ENCODE measurements around the gene PDIA4.
"Not testable (repeated sequence)": the region's sequence is repeated elsewhere in the genome, so short reads cannot be mapped to it uniquely, and the experiment has no call there.

Gene PDIA4, protein sequence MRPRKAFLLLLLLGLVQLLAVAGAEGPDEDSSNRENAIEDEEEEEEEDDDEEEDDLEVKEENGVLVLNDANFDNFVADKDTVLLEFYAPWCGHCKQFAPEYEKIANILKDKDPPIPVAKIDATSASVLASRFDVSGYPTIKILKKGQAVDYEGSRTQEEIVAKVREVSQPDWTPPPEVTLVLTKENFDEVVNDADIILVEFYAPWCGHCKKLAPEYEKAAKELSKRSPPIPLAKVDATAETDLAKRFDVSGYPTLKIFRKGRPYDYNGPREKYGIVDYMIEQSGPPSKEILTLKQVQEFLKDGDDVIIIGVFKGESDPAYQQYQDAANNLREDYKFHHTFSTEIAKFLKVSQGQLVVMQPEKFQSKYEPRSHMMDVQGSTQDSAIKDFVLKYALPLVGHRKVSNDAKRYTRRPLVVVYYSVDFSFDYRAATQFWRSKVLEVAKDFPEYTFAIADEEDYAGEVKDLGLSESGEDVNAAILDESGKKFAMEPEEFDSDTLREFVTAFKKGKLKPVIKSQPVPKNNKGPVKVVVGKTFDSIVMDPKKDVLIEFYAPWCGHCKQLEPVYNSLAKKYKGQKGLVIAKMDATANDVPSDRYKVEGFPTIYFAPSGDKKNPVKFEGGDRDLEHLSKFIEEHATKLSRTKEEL

GRCh38 chr7:149028346-149029109 lies at the start of gene PDIA4:
TSS of gene PDIA4 (minus strand) at chr7:149028505. CDS start at chr7:149028408, 97 bp downstream.
- H3K9me3 ChIP-seq: no peaks in the 10 kb centered on the region
- H3K4me1 ChIP-seq: peaks cover 4% of the 10 kb centered on the region
- in situ Hi-C loops (cut with MboI; ENCODE audit: low sequenced_read_pairs): no loop called here
- peak; percentile 98 to 100 for DNase-seq (ENCODE audit: low spot score in 2 of 2)
- peaks cover 11% of the 10 kb centered on the region for H3K36me3 ChIP-seq (replicated peaks)
- no peaks in the 10 kb centered on the region for H3K27me3 ChIP-seq (ENCODE audit: low read depth)
- peak within 1 kb of the TSS; percentile 79 for H3K4me3 ChIP-seq

DNA sequence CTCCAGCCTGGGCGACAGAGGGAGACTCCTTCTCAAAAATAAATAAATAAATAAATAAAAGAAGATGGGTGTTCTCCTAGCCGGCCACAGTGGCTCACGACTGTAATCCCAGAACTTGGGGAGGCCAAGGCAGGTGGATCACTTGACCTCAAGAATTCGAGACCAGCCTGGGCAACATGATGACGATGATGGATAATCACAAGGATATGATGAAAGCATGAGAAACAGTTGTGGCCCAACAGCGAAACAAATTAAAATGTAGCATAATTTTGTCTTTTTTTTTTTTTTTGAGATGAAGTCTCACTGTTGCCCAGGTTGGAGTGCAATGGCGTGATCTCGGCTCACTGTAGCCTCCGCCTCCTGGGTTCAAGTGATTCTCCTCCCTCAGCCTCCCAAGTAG lies 49.3 kb upstream of the PDIA4 start:
- Histone ChIP-seq H3K4me1 (no peaks in the 10 kb centered on the region), H3K27me3 (ENCODE audit: low read depth) (no peaks in the 10 kb centered on the region), H3K4me3 (no peak overlapping the region), H3K36me3 (replicated peaks) (peaks cover 21% of the 10 kb centered on the region), H3K9me3 (no peaks in the 10 kb centered on the region)
- in situ Hi-C loops (cut with MboI; ENCODE audit: low sequenced_read_pairs): no loop called here
- no peak for DNase-seq (ENCODE audit: low spot score in 2 of 2)

GRCh38 chr7:149075286-149075685 lies 47.0 kb upstream of the PDIA4 start:
- Histone ChIP-seq H3K27me3 (ENCODE audit: low read depth) (no peaks in the 10 kb centered on the region), H3K9me3 (no peaks in the 10 kb centered on the region), H3K36me3 (replicated peaks) (peaks cover 37% of the 10 kb centered on the region), H3K4me3 (no peak overlapping the region), H3K4me1 (no peaks in the 10 kb centered on the region)
- in situ Hi-C loops (cut with MboI; ENCODE audit: low sequenced_read_pairs): no loop called here
- no peak for DNase-seq (ENCODE audit: low spot score in 2 of 2)

- in situ Hi-C loops (cut with MboI; ENCODE audit: low sequenced_read_pairs): no loop called here
- Histone ChIP-seq H3K4me3 (no peak overlapping the region), H3K27me3 (ENCODE audit: low read depth) (no peaks in the 10 kb centered on the region), H3K36me3 (replicated peaks) (peaks cover 37% of the 10 kb centered on the region), H3K9me3 (no peaks in the 10 kb centered on the region), H3K4me1 (no peaks in the 10 kb centered on the region)
- DNase-seq (ENCODE audit: low spot score in 2 of 2): no peak
These were observed 46.0 kb upstream of the PDIA4 start for GRCh38 chr7:149074116-149074885.

DNA sequence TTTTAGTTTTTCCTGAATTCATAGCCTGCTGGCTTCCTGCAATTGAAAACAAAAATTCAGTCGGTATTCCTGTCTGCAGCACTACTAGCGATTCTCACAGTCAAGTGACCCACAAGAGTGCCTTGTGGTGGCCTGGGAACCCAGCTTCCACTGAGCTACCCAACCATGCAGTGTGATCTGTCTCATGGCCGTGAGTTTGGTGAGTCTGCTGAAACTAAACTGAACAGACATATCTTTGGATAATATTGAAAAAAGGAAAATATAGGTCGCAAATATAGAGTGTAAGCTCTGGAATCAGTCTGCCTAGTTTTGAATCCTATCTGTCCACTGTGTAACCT lies 44.1 kb upstream of the PDIA4 start:
- Histone ChIP-seq H3K9me3 (no peaks in the 10 kb centered on the region), H3K27me3 (ENCODE audit: low read depth) (no peaks in the 10 kb centered on the region), H3K36me3 (replicated peaks) (peaks cover 37% of the 10 kb centered on the region), H3K4me3 (no peak overlapping the region), H3K4me1 (no peaks in the 10 kb centered on the region)
- in situ Hi-C loops (cut with MboI; ENCODE audit: low sequenced_read_pairs): no loop called here
- DNase-seq (ENCODE audit: low spot score in 2 of 2): no peak

DNA sequence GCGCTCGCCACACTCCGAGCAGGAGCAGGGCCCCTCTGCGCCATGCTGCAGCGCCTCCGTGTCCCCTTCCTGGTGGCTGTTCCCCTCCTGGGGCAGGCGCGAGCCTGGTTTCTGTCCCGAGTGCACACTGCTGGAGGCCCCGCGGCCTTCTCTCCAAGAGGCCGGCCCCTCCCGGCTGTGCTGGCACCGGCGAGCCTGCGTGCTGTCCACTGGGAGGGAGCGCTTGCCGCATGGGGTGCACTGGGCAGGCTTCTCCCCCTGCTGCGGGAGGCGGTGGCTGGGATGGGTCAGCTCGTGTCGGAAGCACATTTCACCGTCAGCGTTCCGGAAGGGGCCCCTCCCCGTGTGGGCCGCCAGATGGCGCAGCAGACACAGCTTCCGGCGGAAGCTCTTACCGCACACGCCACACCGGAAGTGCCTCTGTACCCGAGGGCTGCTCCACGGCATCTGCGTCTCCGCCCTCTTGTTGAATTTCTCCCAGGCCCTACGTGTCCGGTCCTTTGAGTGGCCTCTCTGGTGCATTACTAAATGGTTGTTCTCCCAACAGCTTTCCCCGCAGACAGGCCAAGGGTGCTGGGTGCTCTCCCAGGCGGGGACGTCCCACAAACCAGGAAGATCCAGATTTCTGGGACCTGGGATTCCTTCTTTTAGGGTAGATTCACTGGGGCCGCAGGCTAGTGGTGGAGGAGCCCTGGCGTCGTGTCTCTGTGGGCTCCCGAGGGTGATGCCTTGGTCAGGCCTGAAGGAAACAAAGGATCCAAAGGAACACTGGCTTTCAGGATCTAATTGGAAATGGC lies 43.5 kb upstream of the PDIA4 start:
- in situ Hi-C loops (cut with MboI; ENCODE audit: low sequenced_read_pairs): no loop called here
- Histone ChIP-seq H3K4me3 (no peak overlapping the region), H3K4me1 (no peaks in the 10 kb centered on the region), H3K27me3 (ENCODE audit: low read depth) (no peaks in the 10 kb centered on the region), H3K36me3 (replicated peaks) (peaks cover 33% of the 10 kb centered on the region), H3K9me3 (no peaks in the 10 kb centered on the region)
- no peak for DNase-seq (ENCODE audit: low spot score in 2 of 2)

DNA sequence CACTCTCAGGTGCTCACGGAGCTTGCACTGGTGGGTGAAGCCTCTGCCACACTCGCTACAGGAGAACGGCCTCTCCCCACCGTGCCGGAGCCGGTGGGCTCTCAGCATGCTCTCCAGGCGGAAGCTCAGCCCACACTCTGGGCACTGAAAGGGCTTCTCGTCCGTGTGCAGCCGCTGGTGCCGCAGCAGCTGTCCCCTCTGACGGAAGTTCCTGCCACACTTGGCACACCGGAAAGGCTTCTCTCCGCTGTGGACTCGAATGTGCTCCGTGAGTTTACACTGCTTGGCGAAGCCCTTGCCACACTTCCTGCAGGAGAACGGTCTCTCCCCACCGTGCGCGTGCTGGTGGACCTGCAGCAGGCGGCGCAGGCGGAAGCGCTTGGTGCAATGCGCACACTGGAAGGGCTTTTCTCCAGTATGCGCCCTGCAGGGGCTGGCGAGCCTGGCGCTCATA lies 42.9 kb upstream of the PDIA4 start:
- in situ Hi-C loops (cut with MboI; ENCODE audit: low sequenced_read_pairs): no loop called here
- no peaks in the 10 kb centered on the region for H3K9me3 ChIP-seq
- H3K4me3 ChIP-seq: no peak overlapping the region
- peaks cover 30% of the 10 kb centered on the region for H3K36me3 ChIP-seq (replicated peaks)
- no peaks in the 10 kb centered on the region for H3K4me1 ChIP-seq
- DNase-seq (ENCODE audit: low spot score in 2 of 2): no peak
- H3K27me3 ChIP-seq (ENCODE audit: low read depth): no peaks in the 10 kb centered on the region

- DNase-seq (ENCODE audit: low spot score in 2 of 2): no peak
- no peaks in the 10 kb centered on the region for H3K27me3 ChIP-seq (ENCODE audit: low read depth)
- peaks cover 30% of the 10 kb centered on the region for H3K36me3 ChIP-seq (replicated peaks)
- in situ Hi-C loops (cut with MboI; ENCODE audit: low sequenced_read_pairs): no loop called here
- no peaks in the 10 kb centered on the region for H3K9me3 ChIP-seq
- H3K4me3 ChIP-seq: no peak overlapping the region
- peaks cover 2% of the 10 kb centered on the region; the same call in 1 of the 2 replicates for H3K4me1 ChIP-seq
These were observed 42.2 kb upstream of the PDIA4 start for GRCh38 chr7:149070372-149071125.

DNA sequence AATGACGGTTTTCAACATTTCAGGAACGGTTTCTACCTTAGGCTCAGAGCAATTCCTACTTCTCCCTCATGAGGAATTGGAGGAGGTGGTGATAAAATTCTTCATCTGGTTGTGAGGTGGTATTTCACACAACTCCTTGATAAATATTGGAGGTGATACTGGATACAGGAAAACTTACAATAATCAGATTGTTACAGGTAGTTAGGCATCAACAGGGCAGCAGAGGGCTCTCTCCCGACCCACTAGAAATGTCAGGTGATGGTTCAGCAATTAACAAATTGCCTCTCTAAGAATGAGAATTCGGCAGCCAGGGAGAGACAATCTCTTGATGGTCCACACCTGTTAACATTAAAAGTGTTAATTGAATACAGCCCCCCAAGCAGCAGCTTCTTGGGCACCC lies 39.6 kb upstream of the PDIA4 start:
- Histone ChIP-seq H3K4me1 (peaks cover 2% of the 10 kb centered on the region; the same call in 1 of the 2 replicates), H3K4me3 (no peak overlapping the region), H3K27me3 (ENCODE audit: low read depth) (no peaks in the 10 kb centered on the region), H3K9me3 (no peaks in the 10 kb centered on the region), H3K36me3 (replicated peaks) (peaks cover 24% of the 10 kb centered on the region)
- no peak for DNase-seq (ENCODE audit: low spot score in 2 of 2)
- in situ Hi-C loops (cut with MboI; ENCODE audit: low sequenced_read_pairs): no loop called here

GRCh38 chr7:149063476-149063875 lies 35.2 kb upstream of the PDIA4 start:
- H3K4me3 ChIP-seq: no peak overlapping the region
- no peaks in the 10 kb centered on the region for H3K9me3 ChIP-seq
- H3K4me1 ChIP-seq: peaks cover 2% of the 10 kb centered on the region; the same call in 1 of the 2 replicates
- no peaks in the 10 kb centered on the region for H3K36me3 ChIP-seq (replicated peaks)
- no peaks in the 10 kb centered on the region for H3K27me3 ChIP-seq (ENCODE audit: low read depth)
- in situ Hi-C loops (cut with MboI; ENCODE audit: low sequenced_read_pairs): no loop called here
- no peak for DNase-seq (ENCODE audit: low spot score in 2 of 2)

DNA sequence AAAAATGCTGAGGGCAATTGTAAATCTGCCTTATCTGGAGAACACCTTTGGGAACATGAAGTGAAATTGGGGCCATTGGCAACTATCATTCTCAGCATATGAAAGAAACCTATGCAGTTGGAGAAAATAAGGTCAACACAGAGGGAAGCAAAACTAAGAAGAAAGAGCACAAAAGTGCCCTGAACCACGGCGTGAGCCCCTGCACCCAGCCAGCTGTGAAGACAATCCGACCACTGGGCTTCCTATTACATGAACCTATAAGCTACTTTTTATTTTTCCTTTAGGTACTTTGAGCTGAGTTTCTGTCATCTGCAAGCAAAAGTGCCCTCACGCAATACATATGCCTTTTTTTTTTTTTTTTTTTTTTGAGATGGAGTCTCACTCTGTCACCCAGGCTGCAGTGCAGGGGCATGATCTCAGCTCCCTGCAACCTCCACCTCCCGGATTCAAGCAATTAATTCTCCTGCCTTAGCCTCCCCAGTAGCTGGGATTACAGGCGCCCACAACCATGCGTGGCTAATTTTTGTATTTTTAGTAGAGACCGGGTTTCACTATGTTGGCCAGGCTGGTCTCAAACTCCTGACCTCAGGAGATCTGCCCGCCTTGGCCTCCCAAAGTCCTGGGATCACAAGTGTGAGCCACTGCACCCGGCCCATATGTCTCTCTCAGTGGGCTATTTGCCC lies 34.1 kb upstream of the PDIA4 start:
- DNase-seq (ENCODE audit: low spot score in 2 of 2); H3K36me3 ChIP-seq (replicated peaks); H3K4me1 ChIP-seq; H3K27me3 ChIP-seq (ENCODE audit: low read depth); in situ Hi-C loops (cut with MboI; ENCODE audit: low sequenced_read_pairs); H3K4me3 ChIP-seq; H3K9me3 ChIP-seq: not testable (repeated sequence)

DNA sequence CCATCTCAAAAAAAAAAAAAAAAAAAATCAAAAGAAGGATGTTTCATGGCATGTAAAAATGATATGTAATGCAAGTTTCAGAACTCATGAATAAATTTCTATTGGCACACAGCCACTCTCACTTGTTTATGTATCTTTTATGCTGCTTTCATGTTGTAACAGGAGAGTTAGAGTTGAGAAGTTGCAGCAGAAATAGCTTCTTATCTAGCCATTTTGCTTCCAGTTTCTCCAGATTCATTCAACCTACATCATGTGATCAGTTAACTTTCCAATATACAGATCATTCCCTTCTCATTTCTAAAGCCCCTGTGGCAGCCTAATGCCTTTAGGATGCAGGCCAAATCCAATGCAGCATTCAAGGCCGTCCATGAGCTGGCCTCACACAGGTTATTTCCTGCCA lies 31.9 kb upstream of the PDIA4 start:
- Histone ChIP-seq H3K4me3 (no peak overlapping the region), H3K4me1 (no peaks in the 10 kb centered on the region), H3K36me3 (replicated peaks) (no peaks in the 10 kb centered on the region), H3K27me3 (ENCODE audit: low read depth) (no peaks in the 10 kb centered on the region), H3K9me3 (no peaks in the 10 kb centered on the region)
- in situ Hi-C loops (cut with MboI; ENCODE audit: low sequenced_read_pairs): no loop called here
- DNase-seq (ENCODE audit: low spot score in 2 of 2): no peak
